ENCODE measurements around the gene RSL24D1.
A peak's percentile ranks its signal among the peaks of the same experiment; 100 is the strongest.

Gene RSL24D1

DNA sequence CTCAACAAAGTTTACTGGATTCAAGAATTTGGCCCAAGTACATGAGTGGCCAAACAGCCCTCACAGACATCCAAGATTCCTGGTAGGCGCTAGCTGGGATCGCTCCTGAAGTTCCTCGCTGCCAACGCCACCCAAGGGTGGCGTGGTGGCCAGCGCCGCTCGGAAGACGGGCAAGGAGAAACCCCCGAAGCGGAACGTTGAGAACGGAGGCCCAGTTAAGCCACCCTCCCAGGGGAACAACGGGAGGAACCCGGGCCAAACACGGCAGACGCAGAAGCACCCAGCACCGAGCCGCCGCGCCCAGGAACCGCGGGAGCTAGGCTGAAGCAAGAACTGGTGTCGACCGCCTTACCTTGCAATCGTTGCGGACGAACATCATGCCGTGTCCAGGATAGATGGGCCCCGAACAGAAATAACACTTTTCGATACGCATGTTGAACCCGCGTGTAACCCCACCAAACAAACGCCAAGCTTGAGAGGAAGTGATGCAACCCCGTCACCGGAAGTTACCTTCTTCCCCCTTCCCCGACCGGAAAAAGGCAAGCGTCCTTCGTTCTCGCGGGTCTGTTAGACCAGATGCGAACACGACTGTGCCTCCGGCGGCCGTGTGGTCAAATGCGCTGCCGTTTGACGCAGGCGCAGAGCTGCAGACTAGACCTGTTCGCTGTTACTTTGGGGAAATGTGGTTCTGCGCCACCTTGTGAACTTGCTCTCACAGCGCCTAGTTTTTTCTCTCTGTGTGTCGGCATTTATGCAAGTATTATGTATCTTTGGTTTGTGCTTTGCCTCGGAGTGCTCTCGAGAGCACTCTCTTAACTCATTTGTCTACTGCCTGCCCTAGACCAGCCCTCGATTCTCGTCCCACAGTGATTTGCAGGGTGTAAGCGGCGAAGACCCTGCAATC lies at the start of gene RSL24D1:
Gene RSL24D1 (minus strand): TSS at position 484 of the 904 bp plus-strand sequence. CDS start 51 bp downstream, at position 433.
- TF ChIP-seq, protein P1, sequence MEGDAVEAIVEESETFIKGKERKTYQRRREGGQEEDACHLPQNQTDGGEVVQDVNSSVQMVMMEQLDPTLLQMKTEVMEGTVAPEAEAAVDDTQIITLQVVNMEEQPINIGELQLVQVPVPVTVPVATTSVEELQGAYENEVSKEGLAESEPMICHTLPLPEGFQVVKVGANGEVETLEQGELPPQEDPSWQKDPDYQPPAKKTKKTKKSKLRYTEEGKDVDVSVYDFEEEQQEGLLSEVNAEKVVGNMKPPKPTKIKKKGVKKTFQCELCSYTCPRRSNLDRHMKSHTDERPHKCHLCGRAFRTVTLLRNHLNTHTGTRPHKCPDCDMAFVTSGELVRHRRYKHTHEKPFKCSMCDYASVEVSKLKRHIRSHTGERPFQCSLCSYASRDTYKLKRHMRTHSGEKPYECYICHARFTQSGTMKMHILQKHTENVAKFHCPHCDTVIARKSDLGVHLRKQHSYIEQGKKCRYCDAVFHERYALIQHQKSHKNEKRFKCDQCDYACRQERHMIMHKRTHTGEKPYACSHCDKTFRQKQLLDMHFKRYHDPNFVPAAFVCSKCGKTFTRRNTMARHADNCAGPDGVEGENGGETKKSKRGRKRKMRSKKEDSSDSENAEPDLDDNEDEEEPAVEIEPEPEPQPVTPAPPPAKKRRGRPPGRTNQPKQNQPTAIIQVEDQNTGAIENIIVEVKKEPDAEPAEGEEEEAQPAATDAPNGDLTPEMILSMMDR (IDR thresholded peaks at IDR 0.05; ENCODE audit: low read length): peak; percentile 56
- no peak for TF ChIP-seq EZH2phosphoT487 (IDR thresholded peaks at IDR 0.05; ENCODE audit: low read length)
- TF ChIP-seq EZH2 (optimal IDR thresholded peaks at IDR 0.05; ENCODE audit: low read depth, low read length): no peak
- Histone ChIP-seq H3K27ac (ENCODE audit: low read length) (peak within 1 kb of the TSS; percentile 83), H3K79me2 (ENCODE audit: low read length) (peaks cover 50% of the 10 kb centered on the region), H2AFZ (ENCODE audit: low read length) (peak within 1 kb of the TSS; percentile 89), H3K9me3 (replicated peaks; ENCODE audit: insufficient read depth, low read length) (no peaks in the 10 kb centered on the region), H3K9me2 (replicated peaks; ENCODE audit: insufficient read depth, low read length) (no peaks in the 10 kb centered on the region), H3K27me3 (replicated peaks; ENCODE audit: insufficient read depth, low read length) (no peaks in the 10 kb centered on the region), H3K4me1 (ENCODE audit: low read length) (peaks cover 12% of the 10 kb centered on the region), H3F3A (ENCODE audit: insufficient read depth, low read length) (peaks cover 14% of the 10 kb centered on the region), H3K36me3 (replicated peaks; ENCODE audit: insufficient read depth, low read length) (no peaks in the 10 kb centered on the region; the same call in 1 of the 2 replicates), H4K20me1 (ENCODE audit: insufficient read depth, low read length) (peaks cover 4% of the 10 kb centered on the region; the same call in 1 of the 2 replicates), H3K4me3 (ENCODE audit: low read length) (peak within 1 kb of the TSS; percentile 79), H3K9ac (ENCODE audit: low read length) (peak within 1 kb of the TSS; percentile 80), H3K4me2 (ENCODE audit: low read depth, low read length) (peak within 1 kb of the TSS; percentile 97)
- DNase-seq: peak; percentile 99

DNA sequence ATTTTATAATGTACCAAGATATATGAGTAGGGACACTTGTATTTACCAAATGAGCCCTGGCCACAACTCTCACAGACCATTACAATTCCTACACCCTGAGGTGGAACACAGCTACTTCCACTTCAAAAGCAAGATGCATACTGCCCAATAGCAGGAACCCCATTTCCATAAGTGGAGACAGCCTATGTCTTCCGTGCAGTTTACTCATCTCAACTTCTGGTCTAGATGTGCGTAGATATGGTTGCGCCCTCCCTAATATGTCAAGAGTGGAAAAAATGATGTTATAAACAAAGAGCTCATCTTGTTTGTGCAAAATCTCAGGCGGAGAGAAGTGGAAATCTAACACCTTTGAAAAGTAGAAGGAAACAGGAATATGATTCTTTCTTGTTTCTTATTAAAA lies 48.3 kb upstream of the RSL24D1 start:
- Histone ChIP-seq H3K27me3 (replicated peaks; ENCODE audit: insufficient read depth, low read length) (no peaks in the 10 kb centered on the region), H3K27ac (ENCODE audit: low read length) (no peak overlapping the region), H3K9me3 (replicated peaks; ENCODE audit: insufficient read depth, low read length) (no peaks in the 10 kb centered on the region), H3F3A (ENCODE audit: insufficient read depth, low read length) (0 out of 2 replicates have a peak, but pooled peaks cover 4% of the 10 kb centered on the region), H2AFZ (ENCODE audit: low read length) (no peak overlapping the region), H3K4me3 (ENCODE audit: low read length) (no peak overlapping the region), H3K4me1 (ENCODE audit: low read length) (no peaks in the 10 kb centered on the region), H4K20me1 (ENCODE audit: insufficient read depth, low read length) (no peaks in the 10 kb centered on the region), H3K36me3 (replicated peaks; ENCODE audit: insufficient read depth, low read length) (no peaks in the 10 kb centered on the region), H3K9ac (ENCODE audit: low read length) (no peak overlapping the region), H3K9me2 (replicated peaks; ENCODE audit: insufficient read depth, low read length) (no peaks in the 10 kb centered on the region), H3K4me2 (ENCODE audit: low read depth, low read length) (no peak overlapping the region), H3K79me2 (ENCODE audit: low read length) (peaks cover 59% of the 10 kb centered on the region)
- DNase-seq: no peak
- TF ChIP-seq EZH2 (optimal IDR thresholded peaks at IDR 0.05; ENCODE audit: low read depth, low read length): no peak
- TF ChIP-seq, protein P1 (IDR thresholded peaks at IDR 0.05; ENCODE audit: low read length): no peak
- TF ChIP-seq EZH2phosphoT487 (IDR thresholded peaks at IDR 0.05; ENCODE audit: low read length): no peak

DNA sequence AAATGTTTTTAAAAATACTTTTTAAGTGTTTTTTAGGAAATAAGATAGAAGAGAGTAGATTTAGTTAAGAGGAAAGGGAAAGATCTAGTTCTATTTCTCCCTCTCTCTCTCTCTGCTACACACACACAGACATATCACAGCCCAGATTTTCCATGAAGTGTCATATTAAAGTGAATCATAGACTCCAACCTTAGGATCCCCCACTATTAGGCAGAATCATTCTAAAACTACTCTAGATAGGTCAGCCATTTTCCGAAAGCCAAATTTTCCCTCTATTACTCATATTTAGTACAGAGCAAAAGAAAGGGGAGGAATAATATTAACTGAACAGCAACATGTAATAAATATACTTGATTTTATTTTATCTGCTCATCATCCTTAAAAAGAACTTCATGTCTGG lies 45.1 kb upstream of the RSL24D1 start:
- H3K9me2 ChIP-seq (replicated peaks; ENCODE audit: insufficient read depth, low read length): no peaks in the 10 kb centered on the region
- H3K27me3 ChIP-seq (replicated peaks; ENCODE audit: insufficient read depth, low read length): no peaks in the 10 kb centered on the region
- H3F3A ChIP-seq (ENCODE audit: insufficient read depth, low read length): no peaks in the 10 kb centered on the region
- peaks cover 56% of the 10 kb centered on the region for H3K79me2 ChIP-seq (ENCODE audit: low read length)
- H4K20me1 ChIP-seq (ENCODE audit: insufficient read depth, low read length): no peaks in the 10 kb centered on the region
- no peak for TF ChIP-seq EZH2phosphoT487 (IDR thresholded peaks at IDR 0.05; ENCODE audit: low read length)
- TF ChIP-seq, protein P1 (IDR thresholded peaks at IDR 0.05; ENCODE audit: low read length): no peak
- no peak for TF ChIP-seq EZH2 (optimal IDR thresholded peaks at IDR 0.05; ENCODE audit: low read depth, low read length)
- H3K4me3 ChIP-seq (ENCODE audit: low read length): no peak overlapping the region
- H3K4me1 ChIP-seq (ENCODE audit: low read length): peaks cover 5% of the 10 kb centered on the region
- H3K27ac ChIP-seq (ENCODE audit: low read length): no peak overlapping the region
- DNase-seq: no peak
- no peaks in the 10 kb centered on the region for H3K9me3 ChIP-seq (replicated peaks; ENCODE audit: insufficient read depth, low read length)
- no peaks in the 10 kb centered on the region for H3K36me3 ChIP-seq (replicated peaks; ENCODE audit: insufficient read depth, low read length)
- no peak overlapping the region for H3K4me2 ChIP-seq (ENCODE audit: low read depth, low read length)
- H2AFZ ChIP-seq (ENCODE audit: low read length): no peak overlapping the region
- H3K9ac ChIP-seq (ENCODE audit: low read length): no peak overlapping the region

Data from MM.1S (cell line).